22Rv1 (cell line): ENCODE data around the gene LRRC61.
"Not testable (repeated sequence)": the region's sequence is repeated elsewhere in the genome, so short reads cannot be mapped to it uniquely, and the experiment has no call there.

Experiments used
- H3K27ac ChIP-seq: fragments of 450-650 bp; 2 replicates; pipeline ENCODE4 v1.5.1; 2017
- CTCF ChIP-seq: fragments of 450-650 bp; IDR thresholded peaks from 2 replicates; pipeline ENCODE4 v1.5.1; 2017; ENCODE audit warnings: mild to moderate bottlenecking
- ZFX ChIP-seq: fragments of 450-650 bp; IDR thresholded peaks from 2 replicates; pipeline ENCODE4 v1.6.1; 2017; ENCODE audit warnings: antibody characterized with exemption, borderline replicate concordance

LRRC61 gene

GRCh38 chr7:150313367-150313809, 9.8 kb upstream of the LRRC61 start:
- no peak for TF ChIP-seq CTCF
- TF ChIP-seq ZFX, result no peak
- no peak overlapping the region for H3K27ac ChIP-seq

GRCh38 chr7:150313870-150314269, 9.3 kb upstream of the LRRC61 start:
- TF ChIP-seq CTCF, result no peak
- TF ChIP-seq ZFX, result no peak
- H3K27ac ChIP-seq, result no peak overlapping the region

- TF ChIP-seq CTCF (no peak), ZFX (no peak)
- no peak overlapping the region for H3K27ac ChIP-seq
Measured at GRCh38 chr7:150314639-150315239, 8.4 kb upstream of the LRRC61 start.

DNA sequence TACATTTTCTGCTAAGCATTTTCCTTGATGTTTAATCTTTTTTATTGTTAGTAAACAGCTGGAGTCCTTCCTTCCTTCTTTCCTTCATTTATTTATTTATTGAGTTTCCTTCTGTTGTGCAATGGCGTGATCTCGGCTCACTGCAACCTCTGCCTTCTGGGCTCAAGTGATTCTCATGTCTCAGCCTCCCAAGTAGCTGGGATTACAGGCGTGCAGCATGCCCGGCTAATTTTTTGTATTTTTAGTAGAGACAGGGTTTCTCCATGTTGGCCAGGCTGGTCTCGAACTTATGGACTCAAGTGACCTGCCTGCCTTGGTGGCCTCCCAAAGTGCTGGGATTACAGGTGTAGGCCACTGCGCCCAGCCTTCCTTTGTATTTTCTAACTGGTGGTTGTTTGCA, 6.2 kb upstream of the LRRC61 start:
- not testable (repeated sequence) for H3K27ac ChIP-seq

DNA sequence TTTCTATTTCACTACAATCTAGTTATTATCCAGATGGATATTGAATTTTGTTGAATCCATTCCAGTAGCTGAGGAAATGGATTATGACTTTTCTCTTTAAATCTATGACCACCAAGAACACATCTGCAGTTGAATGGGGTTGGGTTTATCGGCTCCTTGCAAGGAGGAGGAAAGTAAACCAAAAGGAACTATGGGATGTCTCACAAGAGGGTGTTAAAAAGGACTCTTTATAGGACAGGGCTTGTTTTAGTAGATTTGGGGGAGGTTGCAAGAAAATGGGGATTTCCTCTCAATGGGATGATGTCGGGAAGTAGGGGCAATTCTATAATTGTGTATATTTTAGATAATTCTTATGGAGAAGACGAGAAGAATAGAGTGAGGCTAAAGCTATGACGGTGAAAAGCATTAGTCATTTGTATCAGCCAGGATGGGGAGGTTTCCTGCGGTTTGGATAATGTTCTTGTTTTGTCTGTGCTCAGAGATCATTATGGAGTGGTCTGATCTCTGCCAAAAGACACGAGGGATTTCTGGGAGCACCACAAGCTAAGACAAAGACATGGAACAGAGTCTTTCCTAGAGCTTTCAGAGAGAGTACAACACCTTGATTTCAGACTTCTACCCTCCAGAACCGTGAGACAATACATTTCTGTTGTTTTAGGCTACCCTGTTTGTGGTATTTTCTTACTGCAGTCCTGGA, 5.3 kb upstream of the LRRC61 start:
- TF ChIP-seq CTCF (no peak), ZFX (no peak)
- no peak overlapping the region for H3K27ac ChIP-seq

DNA sequence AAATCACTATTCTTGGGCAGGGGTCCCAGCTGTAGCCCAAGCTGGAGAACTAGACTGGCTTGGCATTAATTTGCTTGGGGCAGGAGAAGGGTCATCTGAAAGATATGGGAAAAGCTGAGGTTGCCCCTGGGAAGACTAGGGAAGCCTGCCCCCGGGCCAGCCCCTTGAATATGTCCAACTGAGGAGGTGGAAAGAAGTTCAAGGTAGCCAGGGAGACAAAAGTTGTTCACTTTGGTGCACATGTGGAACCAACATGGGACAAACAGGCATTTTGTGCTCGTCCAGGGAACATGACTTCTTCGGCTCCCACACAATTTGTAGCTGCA, 1.4 kb upstream of the LRRC61 start:
- peak overlapping the region; percentile 91 for H3K27ac ChIP-seq
- no peak for TF ChIP-seq CTCF
- no peak for TF ChIP-seq ZFX

- TF ChIP-seq ZFX (no peak), CTCF (no peak)
- peak overlapping the region; percentile 91 for H3K27ac ChIP-seq
Measured at GRCh38 chr7:150322114-150322832, 882 bp upstream of the LRRC61 start.
